NCI-H524 (cell line): Measurements from ENCODE around the gene C8A.

Experiments used
- DNase-seq, 2 experiments: peaks; one replicate each; lab custom pipeline; 2025; lab: John Stamatoyannopoulos, UW

The C8A gene

DNA sequence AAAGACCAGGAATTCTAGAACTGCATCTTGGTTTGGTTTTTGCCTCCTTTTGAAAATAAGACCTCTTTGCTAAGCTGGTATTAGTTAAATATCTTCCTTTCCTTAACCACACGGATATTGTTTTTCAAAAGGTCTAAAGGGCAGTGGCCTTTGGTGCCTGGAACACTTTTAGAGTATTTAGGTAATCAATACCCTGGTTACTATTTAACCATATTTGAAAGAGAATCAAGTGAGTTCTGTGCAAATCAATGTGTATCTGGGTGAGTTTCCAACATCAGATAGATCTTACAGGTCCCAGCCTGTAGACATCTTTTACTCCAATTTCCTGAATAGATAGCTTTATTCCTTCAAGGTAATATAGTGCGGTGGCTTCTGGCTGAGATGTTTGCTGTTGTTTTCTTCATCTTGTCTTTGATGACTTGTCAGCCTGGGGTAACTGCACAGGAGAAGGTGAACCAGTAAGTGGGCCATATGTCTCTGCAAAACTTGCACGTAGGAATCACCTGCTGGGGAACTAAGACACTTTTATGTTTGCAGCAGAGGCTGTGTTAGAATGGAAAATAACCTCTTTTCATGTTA, at the start of gene C8A:
C8A (plus strand) TSS at position 277 of the 579 bp plus-strand sequence; CDS start at position 382, 105 bp downstream.
- no peak for DNase-seq

- no peak for DNase-seq
These were observed 47.8 kb upstream of the C8A start for GRCh38 chr1:56806804-56807203.

GRCh38 chr1:56808410-56808809, 46.2 kb upstream of the C8A start:
- no peak for DNase-seq

- no peak for DNase-seq
These were observed 43.3 kb upstream of the C8A start for GRCh38 chr1:56811331-56811730.

DNA sequence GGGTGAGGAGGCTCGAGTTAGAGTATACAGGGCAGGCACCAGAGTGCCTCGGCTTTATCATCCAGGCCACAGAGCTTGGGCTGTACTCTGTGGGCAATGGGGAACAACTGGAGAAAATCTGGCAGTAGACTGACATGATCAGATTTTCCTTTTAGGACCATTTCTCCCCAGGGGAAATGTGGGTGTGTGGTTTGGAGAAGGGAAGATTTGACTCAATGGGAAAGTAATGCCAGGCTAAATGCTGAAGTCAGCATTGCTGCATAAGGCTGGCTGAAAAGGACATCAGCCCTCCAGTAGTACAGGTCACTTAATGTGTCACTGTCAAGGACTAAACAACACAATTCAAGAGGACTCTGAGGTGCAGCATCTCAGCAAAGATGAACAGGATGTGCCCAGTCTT, 40.4 kb upstream of the C8A start:
- no peak for DNase-seq

DNA sequence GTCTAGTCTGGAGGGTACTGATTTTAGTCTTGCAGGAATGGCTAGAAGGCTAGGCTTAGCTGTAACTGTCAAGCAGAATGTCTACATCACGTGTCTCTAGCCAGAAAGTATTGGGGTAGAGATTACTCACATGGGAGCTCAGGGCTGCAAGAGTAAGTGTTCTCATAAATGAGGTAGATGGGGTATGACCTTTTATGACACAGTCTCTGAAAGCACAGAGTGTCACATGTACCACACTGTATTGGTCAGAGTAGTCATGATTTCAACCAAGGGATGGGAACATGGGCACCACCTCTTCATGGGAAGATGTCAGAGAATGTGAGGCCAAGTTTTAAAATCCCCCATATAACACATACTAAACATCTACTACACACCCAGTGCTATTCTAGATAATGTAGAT, 38.3 kb upstream of the C8A start:
- no peak for DNase-seq

DNA sequence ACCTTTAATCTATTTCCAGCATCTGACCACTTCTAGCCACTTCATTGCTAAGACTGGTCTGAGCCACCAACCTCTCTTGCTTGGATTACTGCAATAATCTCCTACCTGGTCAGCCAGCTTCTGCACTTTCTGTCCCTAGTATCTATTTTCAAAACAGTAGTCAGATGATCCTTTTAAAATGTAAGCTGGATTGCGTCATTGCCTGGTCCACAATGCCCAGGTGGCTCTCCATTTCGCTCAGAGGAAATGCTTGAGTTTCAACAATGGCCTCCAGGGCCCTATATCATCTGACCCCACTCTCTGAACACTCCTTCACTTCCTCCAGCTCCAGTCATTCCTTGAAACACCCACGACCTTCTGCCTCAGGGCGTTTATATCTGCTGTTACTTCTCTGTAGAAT, 37.7 kb upstream of the C8A start:
- no peak for DNase-seq

DNA sequence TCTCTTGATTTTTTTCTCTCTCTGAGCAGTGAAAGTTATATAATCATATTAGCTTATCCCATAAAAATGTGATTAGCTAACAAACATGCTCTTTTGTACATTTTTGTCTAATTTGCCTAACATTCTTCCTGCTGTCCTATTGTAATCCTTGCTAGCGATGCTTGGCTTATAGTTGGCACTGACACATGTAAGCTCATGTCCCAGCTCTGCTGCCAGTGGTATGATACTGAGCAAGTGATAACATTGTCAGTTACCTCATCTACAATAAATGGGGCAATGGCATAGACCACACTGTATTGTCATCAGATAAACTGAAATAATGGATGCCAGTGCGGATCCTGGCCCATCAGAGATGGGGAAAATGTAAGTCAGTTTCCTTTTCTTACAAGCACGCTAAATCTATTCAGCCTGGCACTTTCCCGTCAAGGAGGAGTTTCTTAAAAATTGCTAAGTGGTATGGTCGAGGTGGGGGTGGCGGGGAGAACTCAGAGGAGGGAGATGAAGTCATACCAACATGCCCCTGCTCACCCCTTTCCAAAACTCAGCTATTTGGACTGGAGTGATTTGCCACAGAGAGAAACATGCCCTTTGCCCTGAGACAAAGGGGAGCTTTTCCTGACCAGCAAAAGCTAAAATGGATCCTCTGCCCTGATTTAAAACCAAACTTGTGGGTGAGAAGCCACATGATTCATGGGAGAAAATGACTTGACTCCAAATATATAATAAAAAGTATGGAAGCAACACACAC, 36.7 kb upstream of the C8A start:
- no peak for DNase-seq

GRCh38 chr1:56819387-56819899, 35.2 kb upstream of the C8A start, which contains the start of gene FYB2:
FYB2 (minus strand) TSS chr1:56819404; CDS start chr1:56819290, 114 bp downstream.
- DNase-seq, result no peak

GRCh38 chr1:56820755-56821461, 33.7 kb upstream of the C8A start:
- DNase-seq, result peak; percentile 28 to 71

GRCh38 chr1:56821462-56821797, 33.2 kb upstream of the C8A start:
- DNase-seq, result no peak

DNA sequence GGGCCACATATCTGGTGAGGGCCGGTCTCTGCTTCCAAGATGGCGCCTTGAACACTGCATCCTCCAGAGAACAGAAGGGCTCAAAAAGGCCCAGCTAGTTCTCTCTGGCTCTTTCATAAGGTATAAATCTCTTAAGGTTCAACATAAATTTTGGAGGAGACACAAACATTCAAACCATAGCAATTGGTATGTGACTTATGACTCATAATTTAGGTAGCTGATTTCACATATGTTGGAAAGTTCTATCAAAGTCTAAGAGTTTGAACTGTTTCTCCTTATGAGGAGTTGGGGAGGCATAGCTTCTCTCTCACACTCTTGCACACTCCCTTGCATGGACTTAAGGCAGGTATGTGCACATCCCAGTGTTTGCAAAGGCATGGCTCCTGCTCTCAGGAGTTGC, 30.3 kb upstream of the C8A start:
- DNase-seq, result no peak

DNA sequence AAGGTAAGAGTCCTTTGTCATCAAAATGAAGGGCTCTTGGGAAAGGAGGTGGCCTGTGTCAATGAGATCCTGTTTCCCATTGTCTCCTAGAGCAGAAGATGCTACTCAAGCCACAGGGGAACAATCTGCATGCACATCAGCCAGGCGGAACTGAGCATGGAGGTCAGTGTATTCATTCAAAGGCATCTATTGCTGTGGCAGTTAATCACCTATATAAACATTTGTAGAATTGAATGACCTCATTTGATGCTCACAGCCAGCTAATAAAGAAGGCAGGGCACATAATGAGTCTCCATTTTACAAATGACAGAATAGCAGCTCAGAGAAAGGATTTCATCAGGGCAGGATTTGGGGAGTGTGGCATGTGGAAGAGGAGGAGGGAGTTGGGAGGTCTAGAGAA, 29.7 kb upstream of the C8A start:
- DNase-seq, result no peak

DNA sequence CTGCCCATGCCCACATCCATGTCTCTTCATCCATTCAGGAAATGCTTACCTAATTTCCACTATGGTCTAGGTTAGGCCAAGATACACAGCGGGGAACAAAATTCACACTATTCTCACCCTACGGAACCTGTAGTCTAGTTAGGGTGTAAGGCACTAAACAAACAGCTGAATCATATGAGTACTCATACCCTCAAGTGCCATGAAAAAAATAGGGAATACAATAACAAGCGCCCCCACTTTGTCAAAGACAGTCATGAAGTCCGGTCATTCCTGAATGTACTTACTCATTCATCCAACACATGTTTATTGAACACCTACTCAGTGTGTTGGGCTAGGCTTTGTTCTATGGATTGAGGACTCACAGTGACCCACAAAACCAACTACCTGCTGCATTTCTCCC, 29.2 kb upstream of the C8A start:
- DNase-seq, result no peak

DNA sequence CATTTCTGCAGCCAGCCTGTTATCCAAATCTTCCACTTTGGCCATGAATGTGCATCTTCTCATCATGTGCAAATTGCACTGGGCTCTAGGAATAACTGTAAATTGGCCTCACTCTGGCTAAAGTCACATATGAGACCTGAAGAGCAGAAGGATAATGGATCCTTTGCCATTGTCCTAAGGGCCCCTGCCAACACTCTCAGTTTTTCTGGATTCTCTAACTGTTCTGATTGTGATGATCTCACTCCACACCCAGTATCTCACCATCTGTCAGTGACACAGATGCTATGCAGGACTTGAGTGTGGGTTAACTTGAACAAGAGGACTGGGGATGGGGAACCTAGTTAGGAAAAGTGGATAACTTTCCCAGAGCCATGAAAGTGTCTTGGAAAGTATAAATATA, 26.9 kb upstream of the C8A start:
- peak in 1 of 2 experiments; percentile 32 for DNase-seq

DNA sequence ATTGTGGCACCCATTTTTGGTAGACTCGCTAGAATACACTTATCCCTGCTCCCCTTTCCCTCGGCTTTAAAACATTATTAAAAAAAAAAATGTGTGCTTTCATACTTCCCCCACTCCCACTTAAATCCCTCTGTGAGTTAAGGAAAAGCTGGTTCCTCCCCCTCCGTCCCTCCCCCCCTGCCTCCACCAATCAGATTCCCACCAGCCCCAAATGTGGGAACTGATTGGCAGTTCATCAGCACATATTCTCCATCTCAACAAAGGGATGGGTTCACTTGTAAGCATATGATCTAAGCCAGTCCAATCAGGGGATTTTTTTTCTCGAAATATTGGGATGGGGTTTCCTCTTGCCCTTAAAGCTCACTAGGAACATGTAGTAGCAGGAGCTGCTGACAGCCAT, 24.5 kb upstream of the C8A start:
- no peak for DNase-seq

GRCh38 chr1:56831871-56832693, 22.5 kb upstream of the C8A start:
- DNase-seq, result peak; percentile 26 to 58

DNA sequence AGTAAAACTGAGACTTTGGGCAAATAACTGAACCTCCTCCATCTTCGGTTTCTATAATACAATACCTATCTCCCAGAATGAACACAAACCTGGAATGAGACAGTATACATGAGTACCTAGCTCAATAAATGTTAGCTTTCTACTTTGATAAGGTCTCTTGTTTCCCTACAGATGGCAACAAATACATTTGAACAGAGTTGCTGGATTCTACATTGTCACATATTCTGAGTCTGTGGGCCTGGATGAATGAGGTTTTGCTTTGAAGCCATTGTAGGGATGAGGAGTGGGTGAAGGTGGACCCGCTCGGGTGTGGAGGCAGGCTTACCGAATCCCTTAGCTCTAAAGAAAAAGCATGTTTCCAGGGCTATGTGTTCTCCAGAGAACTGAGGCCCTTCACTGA, 21.5 kb upstream of the C8A start:
- no peak for DNase-seq

GRCh38 chr1:56834137-56834900, 20.3 kb upstream of the C8A start:
- no peak for DNase-seq

DNA sequence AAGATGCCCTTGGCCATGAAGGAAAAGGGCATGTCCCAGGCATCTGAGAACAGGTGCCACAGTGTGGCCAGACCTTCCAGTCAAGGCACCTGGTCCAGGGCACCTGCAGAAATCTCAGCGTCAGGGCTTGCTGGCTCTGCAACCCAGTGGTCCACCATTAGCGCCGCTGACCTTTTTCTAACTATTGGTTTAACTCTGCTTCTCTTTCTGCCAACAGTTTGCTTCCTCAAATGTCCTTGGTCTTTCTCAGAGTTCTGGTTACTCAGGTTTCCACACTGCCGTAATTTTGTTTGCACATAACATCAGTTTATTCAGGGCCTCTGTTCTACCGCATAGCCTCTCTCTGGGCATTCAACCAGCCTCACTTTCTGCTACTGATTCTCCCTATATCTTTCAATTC, 18.9 kb upstream of the C8A start:
- DNase-seq, result no peak

- DNase-seq, result no peak
These were observed 18.2 kb upstream of the C8A start for GRCh38 chr1:56836359-56836758.
